ENCODE measurements around the gene HK1. TPM values are rescaled to one million over a fixed set of nuclear protein-coding genes. Genes with fewer than 3 reads are reported as not detected.

Gene HK1
- total and polyA plus RNA-seq, 2 experiments from 2014 or later: 31.1 to 42.5 TPM

DNA sequence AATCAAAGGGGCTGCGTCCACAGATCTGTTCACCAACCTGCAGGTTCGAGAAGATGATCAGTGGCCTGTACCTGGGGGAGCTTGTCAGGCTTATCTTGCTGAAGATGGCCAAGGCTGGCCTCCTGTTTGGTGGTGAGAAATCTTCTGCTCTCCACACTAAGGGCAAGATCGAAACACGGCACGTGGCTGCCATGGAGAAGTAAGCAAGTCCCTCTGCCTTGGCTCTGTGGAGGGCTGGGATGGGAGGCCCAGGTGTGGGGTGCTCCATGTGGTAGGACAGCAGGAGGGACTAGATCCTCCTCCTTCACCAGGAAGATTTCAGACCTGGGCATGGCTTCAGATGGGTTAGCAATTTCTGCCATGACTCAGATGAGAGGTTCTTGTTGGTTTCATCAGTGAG, 32.3 kb upstream of the HK1 start:
- no peaks in the 10 kb centered on the region for H3K27me3 ChIP-seq
- no peaks in the 10 kb centered on the region for H4K20me1 ChIP-seq (ENCODE audit: insufficient read depth, poor library complexity, severe bottlenecking)
- H3K4me2 ChIP-seq: no peak overlapping the region
- DNase-seq (ENCODE audit: low spot score): no peak
- H3K9me2 ChIP-seq (replicated peaks; ENCODE audit: insufficient read depth): no peaks in the 10 kb centered on the region
- WGBS (ENCODE audit: low lambda C conversion rate, missing lambda C conversion rate): 90% methylated on average over 5 of the region's 5 CpGs
- no peak overlapping the region for H3K27ac ChIP-seq
- no peaks in the 10 kb centered on the region for H3K79me2 ChIP-seq
- H3K4me1 ChIP-seq (ENCODE audit: insufficient read depth): no peaks in the 10 kb centered on the region
- H2AFZ ChIP-seq: no peak overlapping the region
- H3K36me3 ChIP-seq (replicated peaks; ENCODE audit: insufficient read depth, low read depth): no peaks in the 10 kb centered on the region
- no peaks in the 10 kb centered on the region for H3K9me3 ChIP-seq (ENCODE audit: low read depth)
- no peak overlapping the region for H3K4me3 ChIP-seq
- TF ChIP-seq CTCF (IDR thresholded peaks at IDR 0.05; ENCODE audit: poor library complexity) (no peak), EZH2phosphoT487 (IDR thresholded peaks at IDR 0.05; ENCODE audit: low read depth, severe bottlenecking, unreplicated experiment) (no peak), EZH2 (IDR thresholded peaks at IDR 0.05; ENCODE audit: borderline replicate concordance) (no peak)

DNA sequence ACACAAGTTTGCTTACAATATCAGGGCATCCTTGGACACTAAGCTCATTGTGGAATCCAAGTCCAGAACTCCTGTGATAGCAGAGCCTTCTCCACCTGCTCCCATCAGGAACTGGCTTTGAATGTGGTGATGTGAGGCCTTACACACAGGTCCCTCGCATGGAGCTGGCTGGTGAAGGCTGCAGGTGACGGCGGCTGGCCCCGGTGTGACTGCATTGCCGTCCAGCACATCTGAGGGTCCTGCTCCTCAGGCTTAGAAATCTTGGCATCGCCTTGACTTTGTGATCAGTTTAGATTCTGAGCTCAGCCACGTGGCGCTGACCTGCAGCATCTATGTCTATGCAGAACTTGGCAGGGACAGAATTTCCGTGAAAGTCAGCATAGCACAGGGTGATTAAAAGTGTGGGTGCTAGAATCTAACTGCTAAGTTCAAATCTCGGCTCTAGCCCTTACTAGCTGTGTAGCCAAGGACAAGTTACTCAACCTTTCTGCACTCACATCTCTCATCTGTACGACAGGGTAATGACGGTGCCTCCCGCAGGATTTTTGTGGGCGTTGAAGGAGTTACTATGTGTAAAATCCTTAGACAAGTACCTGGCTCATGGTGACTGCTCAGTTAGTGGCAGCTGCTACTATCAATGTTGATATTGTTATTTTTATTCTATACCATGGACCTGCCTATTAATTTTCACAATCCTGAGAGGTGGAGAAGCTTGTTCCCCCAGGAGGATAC, 31.5 kb upstream of the HK1 start:
- 87% methylated on average over 14 of the region's 14 CpGs for WGBS (ENCODE audit: low lambda C conversion rate, missing lambda C conversion rate)
- no peak for TF ChIP-seq EZH2 (IDR thresholded peaks at IDR 0.05; ENCODE audit: borderline replicate concordance)
- no peak overlapping the region for H3K4me3 ChIP-seq
- H3K9me2 ChIP-seq (replicated peaks; ENCODE audit: insufficient read depth): no peaks in the 10 kb centered on the region
- no peaks in the 10 kb centered on the region for H4K20me1 ChIP-seq (ENCODE audit: insufficient read depth, poor library complexity, severe bottlenecking)
- H2AFZ ChIP-seq: no peak overlapping the region
- H3K27me3 ChIP-seq: no peaks in the 10 kb centered on the region
- no peak overlapping the region for H3K27ac ChIP-seq
- no peaks in the 10 kb centered on the region for H3K36me3 ChIP-seq (replicated peaks; ENCODE audit: insufficient read depth, low read depth)
- H3K4me1 ChIP-seq (ENCODE audit: insufficient read depth): no peaks in the 10 kb centered on the region
- H3K4me2 ChIP-seq: no peak overlapping the region
- DNase-seq (ENCODE audit: low spot score): no peak
- no peaks in the 10 kb centered on the region for H3K79me2 ChIP-seq
- H3K9me3 ChIP-seq (ENCODE audit: low read depth): no peaks in the 10 kb centered on the region

GRCh38 chr10:69247313-69247710, 31.0 kb upstream of the HK1 start:
- 98% methylated on average over 13 of the region's 13 CpGs for WGBS (ENCODE audit: low lambda C conversion rate, missing lambda C conversion rate)
- no peak overlapping the region for H3K4me3 ChIP-seq
- H2AFZ ChIP-seq: no peak overlapping the region
- no peaks in the 10 kb centered on the region for H3K4me1 ChIP-seq (ENCODE audit: insufficient read depth)
- no peak overlapping the region for H3K4me2 ChIP-seq
- H3K27me3 ChIP-seq: no peaks in the 10 kb centered on the region
- no peaks in the 10 kb centered on the region for H3K9me3 ChIP-seq (ENCODE audit: low read depth)
- DNase-seq (ENCODE audit: low spot score): no peak
- H3K9me2 ChIP-seq (replicated peaks; ENCODE audit: insufficient read depth): no peaks in the 10 kb centered on the region
- no peaks in the 10 kb centered on the region for H3K36me3 ChIP-seq (replicated peaks; ENCODE audit: insufficient read depth, low read depth)
- no peaks in the 10 kb centered on the region for H4K20me1 ChIP-seq (ENCODE audit: insufficient read depth, poor library complexity, severe bottlenecking)
- TF ChIP-seq EZH2phosphoT487 (IDR thresholded peaks at IDR 0.05; ENCODE audit: low read depth, severe bottlenecking, unreplicated experiment) (no peak), CTCF (IDR thresholded peaks at IDR 0.05; ENCODE audit: poor library complexity) (no peak), EZH2 (IDR thresholded peaks at IDR 0.05; ENCODE audit: borderline replicate concordance) (no peak)
- H3K27ac ChIP-seq: no peak overlapping the region
- H3K79me2 ChIP-seq: no peaks in the 10 kb centered on the region

GRCh38 chr10:69248117-69248730, 30.1 kb upstream of the HK1 start:
- H4K20me1 ChIP-seq (ENCODE audit: insufficient read depth, poor library complexity, severe bottlenecking): no peaks in the 10 kb centered on the region
- no peaks in the 10 kb centered on the region for H3K27me3 ChIP-seq
- H3K9me2 ChIP-seq (replicated peaks; ENCODE audit: insufficient read depth): no peaks in the 10 kb centered on the region
- H3K36me3 ChIP-seq (replicated peaks; ENCODE audit: insufficient read depth, low read depth): no peaks in the 10 kb centered on the region
- H3K4me2 ChIP-seq: no peak overlapping the region
- no peaks in the 10 kb centered on the region for H3K4me1 ChIP-seq (ENCODE audit: insufficient read depth)
- no peak for DNase-seq (ENCODE audit: low spot score)
- H3K4me3 ChIP-seq: no peak overlapping the region
- H3K9me3 ChIP-seq (ENCODE audit: low read depth): no peaks in the 10 kb centered on the region
- H3K79me2 ChIP-seq: no peaks in the 10 kb centered on the region
- no peak overlapping the region for H2AFZ ChIP-seq
- no peak for TF ChIP-seq CTCF (IDR thresholded peaks at IDR 0.05; ENCODE audit: poor library complexity)
- no peak for TF ChIP-seq EZH2 (IDR thresholded peaks at IDR 0.05; ENCODE audit: borderline replicate concordance)
- no peak for TF ChIP-seq EZH2phosphoT487 (IDR thresholded peaks at IDR 0.05; ENCODE audit: low read depth, severe bottlenecking, unreplicated experiment)
- H3K27ac ChIP-seq: no peak overlapping the region
- 91% methylated on average over 24 of the region's 24 CpGs for WGBS (ENCODE audit: low lambda C conversion rate, missing lambda C conversion rate)

Measured in hepatocyte (in vitro differentiated cells).